Measurements from ENCODE around the gene ADAMTS2.

ADAMTS2 gene

DNA sequence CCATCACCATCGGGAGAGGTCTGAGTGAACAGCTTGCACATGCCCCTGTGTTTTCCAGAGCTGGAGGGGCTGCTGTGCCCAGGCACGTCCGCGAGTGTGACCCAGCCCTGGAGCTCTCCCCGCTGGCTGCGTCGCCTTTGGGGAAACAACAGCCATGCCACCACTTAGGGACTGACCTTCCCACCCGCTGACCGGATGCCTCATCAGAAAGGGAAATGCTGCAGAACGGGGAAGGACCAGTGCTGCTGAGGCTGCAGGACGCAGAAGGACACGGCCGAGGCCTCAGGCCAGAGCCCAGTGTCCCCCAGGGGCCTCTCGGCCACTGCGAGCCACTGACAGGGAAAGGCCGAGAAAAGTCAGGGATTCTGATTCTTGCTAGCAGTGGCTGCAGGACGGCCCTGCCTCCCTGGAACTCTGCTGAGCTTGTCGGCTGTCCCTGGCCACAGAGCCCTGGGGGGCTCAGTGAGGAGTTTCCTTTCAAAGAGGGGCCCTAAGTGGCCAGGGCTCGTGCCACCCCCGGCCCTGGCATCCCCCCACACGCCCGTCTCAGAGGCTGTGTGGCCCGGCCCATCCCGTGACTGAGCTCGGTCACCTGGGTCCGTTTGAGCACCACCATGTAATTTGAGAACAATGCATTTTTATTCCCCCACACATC is 154.3 kb downstream of the ADAMTS2 start:
- peak overlapping the region; percentile 78 for H3K18ac ChIP-seq (ENCODE audit: low read length)
- no peak overlapping the region for H3K27ac ChIP-seq (replicated peaks; ENCODE audit: low read length)
- peak overlapping the region; percentile 40 for H3K9ac ChIP-seq (ENCODE audit: low read depth, low read length, poor library complexity)
- WGBS, 2 donors (ENCODE audit: extremely low coverage in 2 of 2, insufficient read length in 2 of 2, insufficient replicate concordance in 1 of 2), result no CpG with 5 or more reads among the region's 26 CpGs
- peak overlapping the region; percentile 15 for H3K14ac ChIP-seq (ENCODE audit: low read length)
- H2BK120ac ChIP-seq (ENCODE audit: low read depth, low read length), result peak overlapping the region; percentile 67
- no peaks in the 10 kb centered on the region for H3K9me3 ChIP-seq (replicated peaks in 1 of 2; ENCODE audit: control insufficient read depth in 2 of 2, insufficient read depth in 1 of 2, low read depth in 1 of 2, low read length in 2 of 2)
- H4K8ac ChIP-seq (ENCODE audit: low read depth, low read length), result peak overlapping the region; percentile 57
- no peak overlapping the region for H2AFZ ChIP-seq (ENCODE audit: low read length)
- no peak overlapping the region for H3K4ac ChIP-seq (ENCODE audit: low read length)
- peak overlapping the region; percentile 40 for H2AK5ac ChIP-seq (ENCODE audit: low read depth, low read length)
- peaks cover 0 to 13% of the 10 kb centered on the region in 2 donors for H3K4me1 ChIP-seq (ENCODE audit: control insufficient read depth in 2 of 2, insufficient read depth in 1 of 2, low read depth in 1 of 2, low read length in 2 of 2)
- no peak overlapping the region for H4K91ac ChIP-seq (ENCODE audit: low read depth, low read length, poor library complexity)
- no peak overlapping the region for H3K4me3 ChIP-seq (ENCODE audit: low read length in 2 of 2)
- no peaks in the 10 kb centered on the region for H3K36me3 ChIP-seq (replicated peaks in 1 of 2; ENCODE audit: control insufficient read depth in 2 of 2, insufficient read depth in 2 of 2, low read length in 2 of 2)
- no peak overlapping the region for H3K23ac ChIP-seq (ENCODE audit: low read depth, low read length, poor library complexity)
- DNase-seq (ENCODE audit: low spot score), result no peak
- H3K79me1 ChIP-seq (ENCODE audit: low read depth, low read length), result peaks cover 3% of the 10 kb centered on the region
- H3K4me2 ChIP-seq (ENCODE audit: insufficient read depth, low read length, poor library complexity, severe bottlenecking), result no peak overlapping the region
- no peak overlapping the region for H2BK15ac ChIP-seq (ENCODE audit: low read length)
- H2BK5ac ChIP-seq (ENCODE audit: low read length), result no peak overlapping the region
- H3K27me3 ChIP-seq (ENCODE audit: control insufficient read depth in 3 of 3, insufficient read depth in 3 of 3, low read depth in 1 of 3, low read length in 3 of 3), result no peaks in the 10 kb centered on the region
- no peak overlapping the region for H2BK12ac ChIP-seq (ENCODE audit: low read length)

- Histone ChIP-seq H3K18ac (ENCODE audit: low read length) (peak overlapping the region; percentile 74), H3K4me2 (ENCODE audit: insufficient read depth, low read length, poor library complexity, severe bottlenecking) (no peak overlapping the region), H3K4me1 (ENCODE audit: control insufficient read depth in 2 of 2, insufficient read depth in 1 of 2, low read depth in 1 of 2, low read length in 2 of 2) (peaks cover 0 to 20% of the 10 kb centered on the region in 2 donors), H3K14ac (ENCODE audit: low read length) (peak overlapping the region; percentile 0), H3K4ac (ENCODE audit: low read length) (no peak overlapping the region), H4K91ac (ENCODE audit: low read depth, low read length, poor library complexity) (no peak overlapping the region), H3K9me3 (replicated peaks in 1 of 2; ENCODE audit: control insufficient read depth in 2 of 2, insufficient read depth in 1 of 2, low read depth in 1 of 2, low read length in 2 of 2) (no peaks in the 10 kb centered on the region), H3K27ac (replicated peaks; ENCODE audit: low read length) (no peak overlapping the region), H3K9ac (ENCODE audit: low read depth, low read length, poor library complexity) (no peak overlapping the region), H3K23ac (ENCODE audit: low read depth, low read length, poor library complexity) (no peak overlapping the region), H2AK5ac (ENCODE audit: low read depth, low read length) (no peak overlapping the region), H4K8ac (ENCODE audit: low read depth, low read length) (no peak overlapping the region), H2BK12ac (ENCODE audit: low read length) (no peak overlapping the region), H3K79me1 (ENCODE audit: low read depth, low read length) (no peaks in the 10 kb centered on the region), H3K27me3 (ENCODE audit: control insufficient read depth in 3 of 3, insufficient read depth in 3 of 3, low read depth in 1 of 3, low read length in 3 of 3) (no peaks in the 10 kb centered on the region), H2BK5ac (ENCODE audit: low read length) (no peak overlapping the region), H3K36me3 (replicated peaks in 1 of 2; ENCODE audit: control insufficient read depth in 2 of 2, insufficient read depth in 2 of 2, low read length in 2 of 2) (no peaks in the 10 kb centered on the region), H2BK15ac (ENCODE audit: low read length) (peak overlapping the region; percentile 78), H2AFZ (ENCODE audit: low read length) (no peak overlapping the region), H3K4me3 (ENCODE audit: low read length in 2 of 2) (no peak overlapping the region), H2BK120ac (ENCODE audit: low read depth, low read length) (peak overlapping the region; percentile 26)
- no peak for DNase-seq (ENCODE audit: low spot score)
- WGBS, 2 donors (ENCODE audit: extremely low coverage in 2 of 2, insufficient read length in 2 of 2, insufficient replicate concordance in 1 of 2), result no CpG with 5 or more reads among the region's 9 CpGs
Observed at GRCh38 chr5:179188636-179189035, 156.6 kb downstream of the ADAMTS2 start.

DNA sequence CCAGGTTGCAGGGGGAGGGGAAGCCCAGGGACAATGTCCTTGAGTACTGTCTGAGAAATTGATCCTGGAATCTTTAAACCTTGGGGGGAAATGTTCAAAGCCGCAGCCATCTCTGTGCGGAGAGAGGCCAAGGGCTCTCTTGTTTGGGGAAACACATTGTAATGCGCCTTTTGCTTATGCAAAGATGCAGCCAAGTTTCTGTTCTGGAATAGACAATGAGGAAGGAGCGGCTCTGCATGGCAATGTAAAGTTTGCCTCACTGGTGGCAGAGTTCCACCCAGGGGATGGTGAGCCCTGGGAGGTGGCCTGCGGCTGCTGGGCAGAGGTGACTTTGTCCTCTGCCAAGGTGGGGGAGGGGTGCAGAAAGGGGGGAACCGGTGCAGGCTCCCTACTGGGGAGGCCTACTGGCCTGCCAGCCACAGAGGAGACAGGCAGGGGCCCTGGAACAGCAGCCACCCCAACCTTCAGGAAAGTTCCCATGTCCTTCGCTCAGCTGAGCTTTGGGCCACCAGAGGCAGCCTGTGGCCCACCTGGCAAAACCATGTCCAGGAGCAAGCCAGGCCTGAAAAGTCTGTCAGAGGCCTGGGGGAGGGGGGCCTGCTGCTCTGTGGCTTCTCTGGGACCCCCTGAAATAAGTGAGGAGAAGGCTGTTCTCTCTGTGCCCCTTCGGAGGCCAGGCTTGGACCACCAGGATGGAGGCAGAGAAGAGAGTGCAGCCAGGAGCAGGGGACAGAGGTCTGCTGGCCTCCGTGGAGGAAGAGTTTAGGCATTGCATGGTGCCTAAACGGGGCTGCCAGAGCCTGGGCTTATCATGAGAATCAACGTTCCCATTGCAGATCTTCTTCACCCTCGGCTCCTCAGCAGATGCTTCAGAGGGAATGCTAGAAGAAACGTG is 157.3 kb downstream of the ADAMTS2 start:
- peak overlapping the region; percentile 0 for H3K14ac ChIP-seq (ENCODE audit: low read length)
- no peak overlapping the region for H4K91ac ChIP-seq (ENCODE audit: low read depth, low read length, poor library complexity)
- no CpG with 5 or more reads among the region's 13 CpGs for WGBS, 2 donors (ENCODE audit: extremely low coverage in 2 of 2, insufficient read length in 2 of 2, insufficient replicate concordance in 1 of 2)

GRCh38 chr5:179187229-179187678 is 158.0 kb downstream of the ADAMTS2 start:
- Histone ChIP-seq H3K18ac (ENCODE audit: low read length) (no peak overlapping the region), H2BK15ac (ENCODE audit: low read length) (no peak overlapping the region), H4K8ac (ENCODE audit: low read depth, low read length) (no peak overlapping the region), H3K27me3 (ENCODE audit: control insufficient read depth in 3 of 3, insufficient read depth in 3 of 3, low read depth in 1 of 3, low read length in 3 of 3) (no peaks in the 10 kb centered on the region), H3K79me1 (ENCODE audit: low read depth, low read length) (no peaks in the 10 kb centered on the region), H3K4me2 (ENCODE audit: insufficient read depth, low read length, poor library complexity, severe bottlenecking) (no peak overlapping the region), H2BK120ac (ENCODE audit: low read depth, low read length) (no peak overlapping the region), H3K9ac (ENCODE audit: low read depth, low read length, poor library complexity) (no peak overlapping the region), H3K36me3 (replicated peaks in 1 of 2; ENCODE audit: control insufficient read depth in 2 of 2, insufficient read depth in 2 of 2, low read length in 2 of 2) (no peaks in the 10 kb centered on the region), H4K91ac (ENCODE audit: low read depth, low read length, poor library complexity) (no peak overlapping the region), H2AK5ac (ENCODE audit: low read depth, low read length) (no peak overlapping the region), H3K4me1 (ENCODE audit: control insufficient read depth in 2 of 2, insufficient read depth in 1 of 2, low read depth in 1 of 2, low read length in 2 of 2) (peaks cover 0 to 20% of the 10 kb centered on the region in 2 donors), H3K23ac (ENCODE audit: low read depth, low read length, poor library complexity) (no peak overlapping the region), H3K27ac (replicated peaks; ENCODE audit: low read length) (no peak overlapping the region), H3K4me3 (ENCODE audit: low read length in 2 of 2) (no peak overlapping the region), H3K4ac (ENCODE audit: low read length) (no peak overlapping the region), H3K14ac (ENCODE audit: low read length) (no peak overlapping the region), H2AFZ (ENCODE audit: low read length) (no peak overlapping the region), H2BK12ac (ENCODE audit: low read length) (no peak overlapping the region), H3K9me3 (replicated peaks in 1 of 2; ENCODE audit: control insufficient read depth in 2 of 2, insufficient read depth in 1 of 2, low read depth in 1 of 2, low read length in 2 of 2) (no peaks in the 10 kb centered on the region), H2BK5ac (ENCODE audit: low read length) (no peak overlapping the region)
- DNase-seq (ENCODE audit: low spot score), result no peak
- no CpG with 5 or more reads among the region's 9 CpGs for WGBS, 2 donors (ENCODE audit: extremely low coverage in 2 of 2, insufficient read length in 2 of 2, insufficient replicate concordance in 1 of 2)

More for the DNA sequence above, 157.3 kb downstream of the ADAMTS2 start:
- H2AK5ac ChIP-seq (ENCODE audit: low read depth, low read length), result peak overlapping the region; percentile 77
- H2BK12ac ChIP-seq (ENCODE audit: low read length), result no peak overlapping the region
- H2BK120ac ChIP-seq (ENCODE audit: low read depth, low read length), result peak overlapping the region; percentile 26
- H3K18ac ChIP-seq (ENCODE audit: low read length), result peak overlapping the region; percentile 60
- H3K4me3 ChIP-seq (ENCODE audit: low read length in 2 of 2), result no peak overlapping the region
- peak overlapping the region; percentile 78 for H2BK15ac ChIP-seq (ENCODE audit: low read length)
- H2AFZ ChIP-seq (ENCODE audit: low read length), result no peak overlapping the region
- DNase-seq (ENCODE audit: low spot score), result no peak
- H3K9me3 ChIP-seq (replicated peaks in 1 of 2; ENCODE audit: control insufficient read depth in 2 of 2, insufficient read depth in 1 of 2, low read depth in 1 of 2, low read length in 2 of 2), result no peaks in the 10 kb centered on the region
- H3K36me3 ChIP-seq (replicated peaks in 1 of 2; ENCODE audit: control insufficient read depth in 2 of 2, insufficient read depth in 2 of 2, low read length in 2 of 2), result no peaks in the 10 kb centered on the region
- peaks cover 0 to 20% of the 10 kb centered on the region in 2 donors for H3K4me1 ChIP-seq (ENCODE audit: control insufficient read depth in 2 of 2, insufficient read depth in 1 of 2, low read depth in 1 of 2, low read length in 2 of 2)
- no peak overlapping the region for H3K9ac ChIP-seq (ENCODE audit: low read depth, low read length, poor library complexity)
- no peaks in the 10 kb centered on the region for H3K79me1 ChIP-seq (ENCODE audit: low read depth, low read length)
- H3K23ac ChIP-seq (ENCODE audit: low read depth, low read length, poor library complexity), result peak overlapping the region; percentile 43
- H4K8ac ChIP-seq (ENCODE audit: low read depth, low read length), result no peak overlapping the region
- H3K27me3 ChIP-seq (ENCODE audit: control insufficient read depth in 3 of 3, insufficient read depth in 3 of 3, low read depth in 1 of 3, low read length in 3 of 3), result no peaks in the 10 kb centered on the region
- H2BK5ac ChIP-seq (ENCODE audit: low read length), result no peak overlapping the region
- no peak overlapping the region for H3K27ac ChIP-seq (replicated peaks; ENCODE audit: low read length)
- no peak overlapping the region for H3K4ac ChIP-seq (ENCODE audit: low read length)
- no peak overlapping the region for H3K4me2 ChIP-seq (ENCODE audit: insufficient read depth, low read length, poor library complexity, severe bottlenecking)
